Transverse colon (tissue), 4 donors: ENCODE measurements around the gene PLSCR2. TPM values are rescaled to one million over a fixed set of nuclear protein-coding genes. Genes with fewer than 3 reads are reported as not detected.

Experiments used
- DNase-seq: peaks from one replicate; pipeline ENCODE4 v3.0.0-alpha.2; 2019
- H3K27ac ChIP-seq, 4 donors: fragments of 200-600 bp; sonication (generic); 2 replicates each; pipeline ENCODE4 v1.5.1; 2016 to 2018; ENCODE audit warnings: inconsistent platforms in 4 of 4
- H3K27me3 ChIP-seq: fragments of 200-600 bp; sonication (generic); 2 replicates; pipeline ENCODE4 v1.5.1; 2017; ENCODE audit warnings: inconsistent platforms
- H3K36me3 ChIP-seq, 4 donors: fragments of 200-600 bp; sonication (generic); 2 replicates each; pipeline ENCODE4 v1.5.1; 2017 to 2019; ENCODE audit warnings: inconsistent platforms in 4 of 4
- H3K4me1 ChIP-seq, 4 donors: fragments of 200-600 bp; sonication (generic); 2 replicates each; pipeline ENCODE4 v1.5.1; 2017 to 2020; ENCODE audit warnings: inconsistent platforms in 4 of 4
- H3K4me3 ChIP-seq, 4 donors: fragments of 200-600 bp; sonication (generic); 1 replicate in 1 of 4; 2 replicates in 3 of 4; pipeline versions ENCODE4 v1.5.1 to v1.6.1; 2017 to 2019; ENCODE audit warnings: inconsistent platforms in 4 of 4
- H3K9me3 ChIP-seq, 2 donors: fragments of 200-600 bp; sonication (generic); 2 replicates each; pipeline ENCODE4 v1.5.1; 2017 to 2019; ENCODE audit warnings: inconsistent platforms in 2 of 2
- EP300 ChIP-seq: sonication (generic); formaldehyde crosslinking; IDR thresholded peaks from one replicate; pipeline ENCODE4 v1.6.1; 2017; ENCODE audit warnings: antibody characterized with exemption, low read depth
- POLR2A ChIP-seq: fragments of 450-650 bp; IDR thresholded peaks from one replicate; pipeline ENCODE4 v1.6.1; 2016; ENCODE audit warnings: antibody characterized with exemption, mild to moderate bottlenecking, moderate library complexity
- POLR2AphosphoS5 ChIP-seq, 3 donors: sonication (generic); formaldehyde crosslinking; IDR thresholded peaks; one replicate each; pipeline ENCODE4 v1.6.1; 2016; ENCODE audit warnings: antibody characterized with exemption in 3 of 3
- WGBS, 2 donors: methylation state at CpG; one replicate each; pipeline ENCODE4 v1.1.5; 2018; ENCODE audit warnings: low coverage in 1 of 2; 5-methylcytosine and 5-hydroxymethylcytosine counted together
- in situ Hi-C, 4 donors: fragments of 200-750 bp; cut with MboI; loops; one replicate each; pipeline versions ENCODE4 v1.15.0 to v1.15.1; 2017; ENCODE audit warnings: low sequenced_read_pairs in 3 of 4, low pct_ligation_motif_present in 1 of 4, low pct_unique_long_range_greater_than_20kb in 1 of 4
- intact Hi-C: fragments of 100-400 bp; cut with DNase I; formaldehyde crosslinking; loops from one replicate; pipeline ENCODE4 v1.15.1; 2023; ENCODE audit warnings: low total_unique reads
- total RNA-seq, 4 donors: library from RNA; depleted of rRNA; stranded (reverse); fragments of >200 nt; gene quantifications; one replicate each; pipeline ENCODE4 v1.1.0, GENCODE V29; 2016
- TF ChIP-seq, protein P1 (sequence below), 5 experiments: fragments of 200-600 bp in 3 of 5; fragments of 450-650 bp in 2 of 5; sonication (generic) in 3 of 5; IDR thresholded peaks; 1 replicate in 2 of 5; 2 replicates in 3 of 5; pipeline ENCODE4 v1.5.1; 2016 to 2017; ENCODE audit warnings: antibody characterized with exemption in 5 of 5, inconsistent platforms in 3 of 5, mild to moderate bottlenecking in 2 of 5, moderate library complexity in 1 of 5

The PLSCR2 gene
- total RNA-seq, 4 donors from 2014 or later, result 1.3 to 2.9 TPM; not detected in 2

DNA sequence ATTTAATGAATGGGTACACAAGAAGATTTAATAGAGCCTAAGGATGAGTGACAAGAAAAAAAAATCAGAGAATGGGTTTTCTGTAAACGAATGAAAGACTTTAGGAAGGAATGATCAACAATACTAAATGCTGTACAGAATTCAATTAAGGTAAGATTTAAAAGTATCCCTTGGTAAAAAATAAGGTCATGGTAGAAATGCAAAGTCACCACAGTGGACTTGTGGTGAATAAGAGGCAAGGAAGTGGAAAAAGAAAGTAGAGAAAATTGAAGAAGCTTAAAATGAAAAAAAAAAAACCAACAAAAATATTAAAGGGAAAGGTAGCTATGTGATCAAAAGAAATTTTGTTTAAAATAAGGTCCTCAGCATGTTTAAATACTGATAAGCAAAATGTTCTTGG is 82.4 kb downstream of the PLSCR2 start:
- no peak for DNase-seq
- no peaks in the 10 kb centered on the region for H3K36me3 ChIP-seq
- TF ChIP-seq EP300, result no peak
- no peak for TF ChIP-seq POLR2AphosphoS5 (IDR thresholded peaks at IDR 0.05)
- TF ChIP-seq POLR2A, result no peak
- TF ChIP-seq, protein P1, sequence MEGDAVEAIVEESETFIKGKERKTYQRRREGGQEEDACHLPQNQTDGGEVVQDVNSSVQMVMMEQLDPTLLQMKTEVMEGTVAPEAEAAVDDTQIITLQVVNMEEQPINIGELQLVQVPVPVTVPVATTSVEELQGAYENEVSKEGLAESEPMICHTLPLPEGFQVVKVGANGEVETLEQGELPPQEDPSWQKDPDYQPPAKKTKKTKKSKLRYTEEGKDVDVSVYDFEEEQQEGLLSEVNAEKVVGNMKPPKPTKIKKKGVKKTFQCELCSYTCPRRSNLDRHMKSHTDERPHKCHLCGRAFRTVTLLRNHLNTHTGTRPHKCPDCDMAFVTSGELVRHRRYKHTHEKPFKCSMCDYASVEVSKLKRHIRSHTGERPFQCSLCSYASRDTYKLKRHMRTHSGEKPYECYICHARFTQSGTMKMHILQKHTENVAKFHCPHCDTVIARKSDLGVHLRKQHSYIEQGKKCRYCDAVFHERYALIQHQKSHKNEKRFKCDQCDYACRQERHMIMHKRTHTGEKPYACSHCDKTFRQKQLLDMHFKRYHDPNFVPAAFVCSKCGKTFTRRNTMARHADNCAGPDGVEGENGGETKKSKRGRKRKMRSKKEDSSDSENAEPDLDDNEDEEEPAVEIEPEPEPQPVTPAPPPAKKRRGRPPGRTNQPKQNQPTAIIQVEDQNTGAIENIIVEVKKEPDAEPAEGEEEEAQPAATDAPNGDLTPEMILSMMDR (IDR thresholded peaks at IDR 0.05), result no peak
- H3K4me3 ChIP-seq, result no peak overlapping the region
- no peaks in the 10 kb centered on the region for H3K27me3 ChIP-seq
- in situ Hi-C loops, result no loop called here
- peaks cover 0 to 8% (median 0%) of the 10 kb centered on the region in 4 donors for H3K4me1 ChIP-seq
- WGBS, 2 donors, result 85% methylated on average over 1 of the region's 1 CpG; no CpG with 5 or more reads in 1 of the 2 donors
- intact Hi-C loops, result no loop called here
- H3K9me3 ChIP-seq, result no peaks in the 10 kb centered on the region
- H3K27ac ChIP-seq, result no peak overlapping the region

DNA sequence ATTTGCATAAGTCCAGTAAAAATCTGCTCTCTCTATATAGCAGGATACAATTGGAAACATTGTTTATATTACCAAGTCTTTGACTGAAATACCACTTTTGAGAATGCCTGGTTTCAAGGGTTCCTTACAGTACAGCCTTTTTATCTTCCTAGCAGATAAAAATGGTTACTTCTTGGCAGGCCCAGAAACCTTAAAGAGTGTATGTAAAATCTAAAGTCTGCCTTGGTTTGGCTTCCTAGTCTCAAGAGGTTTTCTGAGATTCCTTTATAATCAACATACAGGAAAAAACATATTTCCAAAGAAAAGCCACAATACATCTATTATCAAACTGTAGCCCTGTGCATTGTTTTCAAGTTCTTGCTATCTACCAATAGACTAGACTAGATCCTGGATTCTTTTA is 84.6 kb downstream of the PLSCR2 start:
- H3K4me1 ChIP-seq, result peaks cover 0 to 6% (median 2%) of the 10 kb centered on the region in 4 donors
- no peak for DNase-seq
- H3K4me3 ChIP-seq, result no peak overlapping the region
- no peaks in the 10 kb centered on the region for H3K36me3 ChIP-seq
- H3K27ac ChIP-seq, result no peak overlapping the region
- H3K27me3 ChIP-seq, result no peaks in the 10 kb centered on the region
- intact Hi-C loops (no loop called here), in situ Hi-C loops (no loop called here)
- H3K9me3 ChIP-seq, result no peaks in the 10 kb centered on the region
- TF ChIP-seq EP300, result no peak
- TF ChIP-seq, protein P1 (IDR thresholded peaks at IDR 0.05), result no peak
- no peak for TF ChIP-seq POLR2A
- TF ChIP-seq POLR2AphosphoS5 (IDR thresholded peaks at IDR 0.05), result no peak

Other genes starting within 250 kb of the PLSCR2 start
- 10 to 100 TPM; 19.7 to 87.7 (median 41.0) TPM for gene PLSCR4, start 218.5 kb downstream of the PLSCR2 start, total RNA-seq
- 100 to 1,000 TPM; 101 to 333 (median 214) TPM for gene PLSCR1, start 75.0 kb upstream of the PLSCR2 start, total RNA-seq
- gene PLSCR5, start 135.8 kb upstream of the PLSCR2 start, total RNA-seq, result not detected